ENCODE measurements around the gene FILIP1. TPM values are rescaled to one million over a fixed set of nuclear protein-coding genes. Genes with fewer than 3 reads are reported as not detected.

Gene FILIP1
- polyA plus RNA-seq, 3 donors = not detected

- Mint-ChIP-seq H3K27ac (no peak overlapping the region), H3K4me3 (no peak overlapping the region), H3K27me3 (ENCODE audit: low read depth in 3 of 3) (peaks cover 2 to 4% (median 3%) of the 10 kb centered on the region in 3 donors), H3K4me1 (no peaks in the 10 kb centered on the region), H3K36me3 (no peaks in the 10 kb centered on the region), H3K9me3 (peaks cover 0 to 3% (median 0%) of the 10 kb centered on the region in 7 donors)
- Histone ChIP-seq H3K4me2 (replicated peaks; ENCODE audit: extremely low read depth, low read length, poor library complexity, severe bottlenecking) (no peak overlapping the region), H3K9me3 (replicated peaks in 1 of 2; ENCODE audit: control insufficient read depth in 1 of 2, insufficient read depth in 1 of 2, low read length in 2 of 2) (no peaks in the 10 kb centered on the region), H3K36me3 (replicated peaks in 1 of 2; ENCODE audit: control insufficient read depth in 1 of 2, insufficient read depth in 2 of 2, low read length in 2 of 2) (no peaks in the 10 kb centered on the region), H3K9ac (ENCODE audit: insufficient read depth, low read length, poor library complexity, severe bottlenecking) (no peak overlapping the region), H3K27me3 (ENCODE audit: control insufficient read depth in 2 of 2, insufficient read depth in 2 of 2, low read length in 2 of 2) (no peaks in the 10 kb centered on the region), H3K27ac (ENCODE audit: low read depth in 1 of 2, low read length in 2 of 2) (no peak overlapping the region), H3K4me3 (replicated peaks in 1 of 3; ENCODE audit: low read depth in 2 of 3, low read length in 3 of 3) (no peak overlapping the region), H4K20me1 (ENCODE audit: insufficient read depth, low read length) (no peaks in the 10 kb centered on the region), H3K79me2 (ENCODE audit: insufficient read depth, low read length) (no peaks in the 10 kb centered on the region), H2AFZ (ENCODE audit: insufficient read depth, low read depth, low read length, poor library complexity, severe bottlenecking) (no peak overlapping the region), H3K4me1 (ENCODE audit: control insufficient read depth in 1 of 2, insufficient read depth in 2 of 2, low read length in 2 of 2) (no peaks in the 10 kb centered on the region)
- intact Hi-C loops (cut with micrococcal nuclease) = no loop called here
- no peak for TF ChIP-seq CTCF (IDR thresholded peaks at IDR 0.05)
- 92% methylated on average over 2 of the region's 4 CpGs for WGBS (ENCODE audit: insufficient coverage)
- no peak for DNase-seq
Observed at GRCh38 chr6:75458895-75459294, 34.7 kb downstream of the FILIP1 start.

GRCh38 chr6:75450903-75451302 is 42.7 kb downstream of the FILIP1 start:
- no peak overlapping the region for H3K4me3 Mint-ChIP-seq
- Histone ChIP-seq H3K79me2 (ENCODE audit: insufficient read depth, low read length) (no peaks in the 10 kb centered on the region), H3K4me1 (ENCODE audit: control insufficient read depth in 1 of 2, insufficient read depth in 2 of 2, low read length in 2 of 2) (no peaks in the 10 kb centered on the region), H3K27ac (ENCODE audit: low read depth in 1 of 2, low read length in 2 of 2) (no peak overlapping the region), H3K27me3 (ENCODE audit: control insufficient read depth in 2 of 2, insufficient read depth in 2 of 2, low read length in 2 of 2) (no peaks in the 10 kb centered on the region), H3K9ac (ENCODE audit: insufficient read depth, low read length, poor library complexity, severe bottlenecking) (no peak overlapping the region), H4K20me1 (ENCODE audit: insufficient read depth, low read length) (no peaks in the 10 kb centered on the region), H3K4me2 (replicated peaks; ENCODE audit: extremely low read depth, low read length, poor library complexity, severe bottlenecking) (no peak overlapping the region), H2AFZ (ENCODE audit: insufficient read depth, low read depth, low read length, poor library complexity, severe bottlenecking) (no peak overlapping the region), H3K9me3 (replicated peaks in 1 of 2; ENCODE audit: control insufficient read depth in 1 of 2, insufficient read depth in 1 of 2, low read length in 2 of 2) (no peaks in the 10 kb centered on the region), H3K4me3 (replicated peaks in 1 of 3; ENCODE audit: low read depth in 2 of 3, low read length in 3 of 3) (no peak overlapping the region), H3K36me3 (replicated peaks in 1 of 2; ENCODE audit: control insufficient read depth in 1 of 2, insufficient read depth in 2 of 2, low read length in 2 of 2) (no peaks in the 10 kb centered on the region)
- H3K4me1 Mint-ChIP-seq = peaks cover 2% of the 10 kb centered on the region
- no peak for TF ChIP-seq CTCF (IDR thresholded peaks at IDR 0.05)
- peaks cover 0 to 2% (median 0%) of the 10 kb centered on the region in 7 donors for H3K9me3 Mint-ChIP-seq
- H3K27ac Mint-ChIP-seq = no peak overlapping the region
- H3K36me3 Mint-ChIP-seq = no peaks in the 10 kb centered on the region
- DNase-seq = no peak
- peaks cover 0 to 3% (median 0%) of the 10 kb centered on the region in 3 donors for H3K27me3 Mint-ChIP-seq (ENCODE audit: low read depth in 3 of 3)
- intact Hi-C loops (cut with micrococcal nuclease) = no loop called here
- no CpG with 5 or more reads among the region's 3 CpGs for WGBS (ENCODE audit: insufficient coverage)
